GM19099 (cell line): ENCODE measurements around the gene FBLN1.

Experiments
- POLR2A ChIP-seq: IDR thresholded peaks from 3 replicates; pipeline ENCODE4 v1.6.1; 2011; ENCODE audit warnings: low read depth; ENCODE audit not compliant: insufficient read length; ENCODE audit errors: extremely low read depth

Gene FBLN1

DNA sequence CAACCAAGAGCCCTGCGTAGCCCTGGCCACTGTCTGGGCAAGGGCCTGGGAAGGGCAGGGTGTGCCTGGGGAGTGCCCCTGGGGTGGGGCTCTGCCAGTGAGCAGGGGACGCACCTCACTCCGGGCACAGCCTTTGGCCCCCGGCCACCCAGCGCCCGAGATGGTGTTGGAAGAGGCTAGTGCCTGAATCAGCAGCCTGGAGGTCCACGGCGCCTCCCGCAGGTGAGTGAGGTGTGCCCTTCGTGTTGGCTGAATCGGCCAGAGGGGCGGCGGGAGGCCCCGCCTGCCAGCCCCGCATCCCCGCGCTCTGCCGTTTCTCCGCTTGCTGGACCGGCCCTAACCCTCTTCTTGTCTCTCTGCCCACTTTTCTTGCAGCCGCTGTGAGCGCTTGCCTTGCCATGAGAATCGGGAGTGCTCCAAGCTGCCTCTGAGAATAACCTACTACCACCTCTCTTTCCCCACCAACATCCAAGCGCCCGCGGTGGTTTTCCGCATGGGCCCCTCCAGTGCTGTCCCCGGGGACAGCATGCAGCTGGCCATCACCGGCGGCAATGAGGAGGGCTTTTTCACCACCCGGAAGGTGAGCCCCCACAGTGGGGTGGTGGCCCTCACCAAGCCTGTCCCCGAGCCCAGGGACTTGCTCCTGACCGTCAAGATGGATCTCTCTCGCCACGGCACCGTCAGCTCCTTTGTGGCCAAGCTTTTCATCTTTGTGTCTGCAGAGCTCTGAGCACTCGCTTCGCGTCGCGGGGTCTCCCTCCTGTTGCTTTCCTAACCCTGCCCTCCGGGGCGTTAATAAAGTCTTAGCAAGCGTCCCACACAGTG is 60.1 kb downstream of the FBLN1 start:
- TF ChIP-seq POLR2A: no peak

GRCh38 chr22:45563362-45564040 is 60.8 kb downstream of the FBLN1 start:
- no peak for TF ChIP-seq POLR2A

DNA sequence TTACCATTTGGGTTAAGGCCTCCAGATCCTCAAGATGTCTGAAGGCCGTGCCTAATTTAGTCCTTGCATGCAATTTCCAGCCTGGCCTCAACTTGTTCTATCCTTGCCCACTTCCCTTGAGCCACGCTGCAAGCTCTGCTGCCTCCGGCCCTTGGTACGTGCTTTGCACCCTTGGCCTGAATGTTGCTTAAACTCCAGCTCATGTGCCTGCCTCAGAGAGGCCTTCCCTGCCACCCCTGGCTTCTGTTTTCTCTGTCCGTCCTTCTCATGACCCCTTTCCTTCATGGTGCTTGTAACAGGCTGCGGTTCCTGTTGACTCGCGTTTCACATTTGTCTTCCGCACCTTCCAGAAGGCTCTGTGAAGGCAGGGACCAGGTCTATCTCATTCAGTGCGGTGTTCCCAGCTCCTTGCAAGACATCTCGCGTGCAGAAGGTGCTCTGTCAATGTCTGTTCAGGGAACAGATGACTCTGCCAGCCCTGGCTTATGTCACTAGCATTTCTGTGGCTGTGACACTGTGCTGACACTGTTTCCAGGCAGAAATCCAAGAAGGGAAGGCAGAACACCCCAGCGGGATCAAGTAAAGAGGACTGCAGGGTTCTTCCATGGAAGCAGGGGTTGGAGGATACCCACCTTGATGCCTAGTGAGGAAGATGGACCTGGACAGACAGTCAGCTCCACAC is 61.8 kb downstream of the FBLN1 start:
- TF ChIP-seq POLR2A: no peak

GRCh38 chr22:45565171-45565570 is 62.5 kb downstream of the FBLN1 start:
- TF ChIP-seq POLR2A: no peak

GRCh38 chr22:45565973-45566372 is 63.3 kb downstream of the FBLN1 start:
- TF ChIP-seq POLR2A: no peak

GRCh38 chr22:45568213-45568612 is 65.5 kb downstream of the FBLN1 start:
- no peak for TF ChIP-seq POLR2A

GRCh38 chr22:45571089-45571488 is 68.4 kb downstream of the FBLN1 start:
- no peak for TF ChIP-seq POLR2A

DNA sequence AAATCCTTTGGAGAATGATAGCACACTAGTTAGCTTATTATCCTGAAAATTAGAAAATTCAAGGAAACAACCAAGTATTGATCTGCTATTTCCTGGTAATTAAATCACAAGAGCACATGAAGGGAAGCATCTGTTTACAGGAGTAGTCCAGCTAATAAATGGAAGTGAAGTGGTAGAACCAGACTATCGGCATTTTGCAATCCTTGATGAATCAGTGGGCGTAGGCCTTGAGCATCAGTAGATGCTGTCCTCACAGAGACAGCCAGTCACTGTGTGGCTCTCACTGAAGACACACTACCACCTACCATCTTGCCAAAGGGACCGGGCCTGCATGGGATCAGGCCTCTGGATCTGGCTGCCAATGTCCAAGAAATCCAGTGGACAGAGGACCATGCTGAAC is 69.8 kb downstream of the FBLN1 start:
- TF ChIP-seq POLR2A: no peak

- TF ChIP-seq POLR2A: no peak
Measured at GRCh38 chr22:45574069-45574703, 71.5 kb downstream of the FBLN1 start.

DNA sequence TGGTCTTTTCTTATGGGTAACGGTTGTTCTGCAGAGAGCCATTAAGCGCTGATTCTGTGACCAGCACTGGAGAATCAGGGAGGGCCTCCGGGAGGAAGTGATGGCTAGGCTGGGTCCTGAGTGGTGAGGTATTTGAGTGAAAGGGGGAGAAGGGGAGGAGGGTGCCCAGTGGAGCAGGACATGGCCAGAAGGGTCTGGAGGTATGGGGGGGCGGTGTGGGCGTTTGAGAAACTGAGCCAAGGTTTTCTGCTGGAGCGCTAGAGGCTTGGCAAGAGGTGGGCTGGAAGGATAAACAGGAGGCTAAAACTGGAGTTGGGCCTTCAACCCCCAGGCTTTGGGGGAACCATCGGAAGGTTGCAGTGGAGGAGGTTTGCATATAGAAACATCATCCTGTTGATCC is 72.5 kb downstream of the FBLN1 start:
- no peak for TF ChIP-seq POLR2A

- TF ChIP-seq POLR2A: no peak
Measured at GRCh38 chr22:45575607-45576272, 73.1 kb downstream of the FBLN1 start.

DNA sequence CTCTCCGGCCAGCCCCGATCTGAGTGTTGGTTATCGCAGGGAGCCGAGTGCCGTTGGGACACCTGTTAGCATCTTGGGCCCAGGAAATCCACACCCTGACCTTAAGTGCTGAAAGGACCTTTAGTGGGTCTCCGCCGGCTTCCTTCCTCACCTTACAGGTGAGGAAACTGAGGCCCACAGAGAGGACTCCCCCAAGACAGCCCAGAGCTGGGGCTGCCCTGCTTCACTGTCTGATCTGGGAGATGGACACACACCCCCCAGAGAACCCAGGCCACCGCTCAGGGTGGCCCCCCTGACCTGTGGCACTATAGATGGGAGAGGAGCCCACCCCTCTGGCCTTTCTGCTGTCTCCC is 73.6 kb downstream of the FBLN1 start:
- TF ChIP-seq POLR2A: no peak

DNA sequence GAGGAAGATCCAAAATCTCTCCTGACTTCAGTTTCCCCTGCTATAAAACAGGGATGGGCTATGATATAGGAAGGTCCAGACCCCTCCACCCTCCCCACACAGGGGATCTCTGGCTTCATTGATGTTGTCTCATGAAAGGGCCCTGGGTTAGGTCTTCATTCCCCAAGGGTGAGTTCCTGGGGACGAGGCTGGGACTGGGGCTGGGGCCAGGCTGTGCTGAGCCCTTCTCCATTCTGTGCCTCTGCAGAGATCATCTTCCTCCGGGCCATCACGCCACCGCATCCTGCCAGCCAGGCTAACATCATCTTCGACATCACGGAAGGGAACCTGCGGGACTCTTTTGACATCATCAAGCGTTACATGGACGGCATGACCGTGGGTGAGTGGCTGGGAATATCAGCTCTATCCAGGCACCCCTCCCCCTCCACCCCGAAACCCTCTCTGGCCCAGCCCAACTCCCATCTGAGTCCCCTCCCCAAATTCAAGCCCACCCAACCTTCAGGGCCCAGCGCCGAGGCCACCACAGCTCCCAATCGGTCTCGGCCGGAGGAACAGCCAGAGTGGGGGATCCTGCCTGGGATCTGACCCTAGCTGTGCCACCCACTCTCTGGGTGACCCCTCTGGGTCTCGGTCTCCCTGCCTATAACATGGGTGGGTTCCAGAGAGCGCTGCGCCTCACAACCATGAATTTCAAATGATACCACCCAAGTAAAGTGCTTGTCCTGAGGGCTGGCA is 74.2 kb downstream of the FBLN1 start:
- no peak for TF ChIP-seq POLR2A

- TF ChIP-seq POLR2A: no peak
Measured at GRCh38 chr22:45577746-45578523, 75.3 kb downstream of the FBLN1 start.

GRCh38 chr22:45578524-45579147 is 76.0 kb downstream of the FBLN1 start:
- no peak for TF ChIP-seq POLR2A
